Nephron progenitor cell (in vitro differentiated cells): ENCODE data around the gene DHX16.
"Not testable (repeated sequence)": the region's sequence is repeated elsewhere in the genome, so short reads cannot be mapped to it uniquely, and the experiment has no call there.

Experiments
- DNase-seq: peaks from one replicate; pipeline ENCODE4 v3.0.0; 2021
- H3K27ac Mint-ChIP-seq: 2 replicates; pipeline ENCODE4 v1.8.0; 2021; ENCODE audit warnings: mild to moderate bottlenecking, moderate library complexity, mixed read lengths
- H3K27me3 Mint-ChIP-seq: 2 replicates; pipeline ENCODE4 v1.8.0; 2021; ENCODE audit warnings: mild to moderate bottlenecking, low read depth, mixed read lengths; ENCODE audit not compliant: poor library complexity
- H3K36me3 Mint-ChIP-seq: 2 replicates; pipeline ENCODE4 v1.8.0; 2021; ENCODE audit warnings: low read depth, mixed read lengths
- H3K4me1 Mint-ChIP-seq: 2 replicates; pipeline ENCODE4 v1.8.0; 2021; ENCODE audit warnings: mixed read lengths
- H3K4me3 Mint-ChIP-seq: 2 replicates; pipeline ENCODE4 v1.8.0; 2021; ENCODE audit warnings: mild to moderate bottlenecking, moderate library complexity, mixed read lengths
- H3K9me3 Mint-ChIP-seq: 2 replicates; pipeline ENCODE4 v1.8.0; 2021; ENCODE audit warnings: mild to moderate bottlenecking, moderate library complexity, mixed read lengths
- TF ChIP-seq, protein P1 (sequence below): fragments of 200-600 bp; sonication (generic); IDR thresholded peaks from 2 replicates; pipeline ENCODE4 v1.5.0; 2021; ENCODE audit warnings: antibody characterized with exemption

The DHX16 gene

DNA sequence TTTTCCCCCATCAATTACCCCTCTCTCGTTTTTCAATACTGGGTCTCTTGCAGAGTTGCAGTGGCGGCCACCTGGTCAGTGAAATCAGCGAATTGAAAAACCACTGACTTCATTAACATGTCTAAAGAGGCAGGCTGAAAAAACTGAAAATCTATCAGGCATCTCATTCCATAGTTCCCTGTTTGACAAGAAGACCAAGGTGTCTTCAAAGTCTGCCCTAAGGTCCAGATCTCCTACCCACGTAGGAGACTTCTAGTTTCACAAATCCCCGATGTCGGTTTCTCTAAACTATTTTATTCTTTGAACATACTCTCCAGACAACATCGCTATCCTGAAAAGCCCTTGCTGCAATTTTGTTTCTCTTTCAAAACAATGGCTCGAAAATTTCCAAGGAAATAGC is 46.5 kb upstream of the DHX16 start:
- H3K36me3 Mint-ChIP-seq: peaks cover 55% of the 10 kb centered on the region
- peaks cover 3% of the 10 kb centered on the region for H3K27me3 Mint-ChIP-seq
- peak overlapping the region; percentile 97 for H3K4me3 Mint-ChIP-seq
- H3K4me1 Mint-ChIP-seq: peaks cover 61% of the 10 kb centered on the region
- H3K27ac Mint-ChIP-seq: peak overlapping the region; percentile 97
- DNase-seq: no peak
- H3K9me3 Mint-ChIP-seq: no peaks in the 10 kb centered on the region
- TF ChIP-seq, protein P1, sequence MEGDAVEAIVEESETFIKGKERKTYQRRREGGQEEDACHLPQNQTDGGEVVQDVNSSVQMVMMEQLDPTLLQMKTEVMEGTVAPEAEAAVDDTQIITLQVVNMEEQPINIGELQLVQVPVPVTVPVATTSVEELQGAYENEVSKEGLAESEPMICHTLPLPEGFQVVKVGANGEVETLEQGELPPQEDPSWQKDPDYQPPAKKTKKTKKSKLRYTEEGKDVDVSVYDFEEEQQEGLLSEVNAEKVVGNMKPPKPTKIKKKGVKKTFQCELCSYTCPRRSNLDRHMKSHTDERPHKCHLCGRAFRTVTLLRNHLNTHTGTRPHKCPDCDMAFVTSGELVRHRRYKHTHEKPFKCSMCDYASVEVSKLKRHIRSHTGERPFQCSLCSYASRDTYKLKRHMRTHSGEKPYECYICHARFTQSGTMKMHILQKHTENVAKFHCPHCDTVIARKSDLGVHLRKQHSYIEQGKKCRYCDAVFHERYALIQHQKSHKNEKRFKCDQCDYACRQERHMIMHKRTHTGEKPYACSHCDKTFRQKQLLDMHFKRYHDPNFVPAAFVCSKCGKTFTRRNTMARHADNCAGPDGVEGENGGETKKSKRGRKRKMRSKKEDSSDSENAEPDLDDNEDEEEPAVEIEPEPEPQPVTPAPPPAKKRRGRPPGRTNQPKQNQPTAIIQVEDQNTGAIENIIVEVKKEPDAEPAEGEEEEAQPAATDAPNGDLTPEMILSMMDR: no peak

DNA sequence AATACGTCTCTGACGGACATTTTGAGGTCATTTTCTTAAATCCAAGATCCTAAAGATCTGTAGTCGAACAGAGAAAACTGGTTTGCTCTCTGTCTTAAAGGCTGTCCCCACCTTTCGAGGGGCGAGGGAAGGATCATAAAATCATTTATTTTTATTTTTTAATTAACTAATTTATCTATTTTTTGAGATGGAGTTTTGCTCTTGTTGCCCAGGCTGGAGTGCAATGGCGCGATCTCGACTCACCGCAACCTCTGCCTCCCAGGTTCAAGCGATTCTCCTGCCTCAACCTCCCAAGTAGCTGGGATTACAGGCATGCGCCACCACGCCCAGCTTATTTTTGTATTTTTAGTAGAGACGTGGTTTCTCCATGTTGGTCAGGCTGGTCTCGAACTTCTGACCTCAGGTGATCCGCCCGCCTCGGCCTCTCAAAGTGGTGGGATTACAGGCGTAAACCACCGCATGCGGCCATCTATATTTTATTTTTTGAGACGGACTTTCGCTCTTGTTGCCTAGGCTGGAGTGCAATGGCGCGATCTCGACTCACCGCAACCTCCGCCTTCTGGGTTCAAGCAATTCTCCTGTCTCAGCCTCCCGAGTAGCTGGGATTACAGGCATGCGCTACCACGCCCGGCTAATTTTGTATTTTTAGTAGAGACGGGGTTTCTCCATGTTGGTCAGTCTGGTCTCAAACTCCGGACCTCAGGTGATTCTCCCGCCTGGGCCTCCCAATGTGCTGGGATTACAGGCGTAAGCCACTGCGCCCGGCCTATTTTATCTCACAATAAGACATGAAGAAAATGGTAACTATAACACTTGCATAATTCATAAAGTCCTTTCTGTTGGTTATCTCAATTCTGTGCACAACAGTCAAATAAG is 45.3 kb upstream of the DHX16 start:
- Mint-ChIP-seq H3K36me3 (peaks cover 53% of the 10 kb centered on the region), H3K4me3 (peak overlapping the region; percentile 97), H3K27ac (peak overlapping the region; percentile 100), H3K4me1 (peaks cover 48% of the 10 kb centered on the region)
- not testable (repeated sequence) for H3K9me3 Mint-ChIP-seq, H3K27me3 Mint-ChIP-seq, DNase-seq

GRCh38 chr6:30717129-30717844 is 44.5 kb upstream of the DHX16 start, which contains the start of gene MDC1:
Gene MDC1 (minus strand): TSS chr6:30717281. CDS start chr6:30715175, 2,106 bp downstream.
- H3K9me3 Mint-ChIP-seq: no peaks in the 10 kb centered on the region
- peak within 1 kb of the TSS; percentile 100 for H3K27ac Mint-ChIP-seq
- H3K27me3 Mint-ChIP-seq: no peaks in the 10 kb centered on the region
- H3K4me3 Mint-ChIP-seq: peak within 1 kb of the TSS; percentile 97
- peaks cover 54% of the 10 kb centered on the region for H3K36me3 Mint-ChIP-seq
- H3K4me1 Mint-ChIP-seq: peaks cover 41% of the 10 kb centered on the region
- TF ChIP-seq, protein P1: peak; percentile 23
- DNase-seq: peak; percentile 96

GRCh38 chr6:30716879-30717128 is 44.0 kb upstream of the DHX16 start:
- Mint-ChIP-seq H3K4me3 (peak overlapping the region; percentile 97), H3K9me3 (no peaks in the 10 kb centered on the region), H3K27ac (peak overlapping the region; percentile 98), H3K27me3 (no peaks in the 10 kb centered on the region), H3K4me1 (peaks cover 40% of the 10 kb centered on the region), H3K36me3 (peaks cover 57% of the 10 kb centered on the region)
- TF ChIP-seq, protein P1: no peak
- DNase-seq: no peak

DNA sequence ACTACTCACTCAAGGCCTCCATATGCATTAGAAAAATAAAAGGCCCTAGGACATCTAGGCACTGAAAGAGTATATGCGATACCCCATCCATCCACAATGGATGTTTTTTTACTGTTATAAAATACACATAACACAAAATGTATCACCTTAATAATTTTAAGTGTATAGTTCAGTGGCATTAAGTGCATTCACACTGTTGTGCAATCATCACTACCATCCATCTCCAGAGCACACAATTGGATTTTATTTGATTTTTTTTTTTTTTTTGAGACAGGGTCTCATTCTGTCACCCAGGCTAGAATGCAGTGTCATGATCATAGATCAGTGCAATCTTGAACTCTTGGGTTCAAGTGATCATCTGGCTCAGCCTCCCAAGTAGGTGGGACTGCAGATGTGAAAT is 41.5 kb upstream of the DHX16 start:
- no peak for DNase-seq
- H3K4me1 Mint-ChIP-seq: peaks cover 32% of the 10 kb centered on the region
- peaks cover 3% of the 10 kb centered on the region for H3K27me3 Mint-ChIP-seq
- H3K27ac Mint-ChIP-seq: no peak overlapping the region
- H3K4me3 Mint-ChIP-seq: no peak overlapping the region
- H3K36me3 Mint-ChIP-seq: peaks cover 62% of the 10 kb centered on the region
- TF ChIP-seq, protein P1: no peak
- H3K9me3 Mint-ChIP-seq: no peaks in the 10 kb centered on the region

- Mint-ChIP-seq H3K27ac (no peak overlapping the region), H3K9me3 (no peaks in the 10 kb centered on the region), H3K36me3 (peaks cover 73% of the 10 kb centered on the region), H3K4me3 (no peak overlapping the region), H3K4me1 (peaks cover 25% of the 10 kb centered on the region), H3K27me3 (peaks cover 3% of the 10 kb centered on the region)
- DNase-seq: no peak
- TF ChIP-seq, protein P1: no peak
Observed at GRCh38 chr6:30712441-30712945, 39.7 kb upstream of the DHX16 start.
